Measurements from ENCODE around the gene BCAS2.

BCAS2 gene

DNA sequence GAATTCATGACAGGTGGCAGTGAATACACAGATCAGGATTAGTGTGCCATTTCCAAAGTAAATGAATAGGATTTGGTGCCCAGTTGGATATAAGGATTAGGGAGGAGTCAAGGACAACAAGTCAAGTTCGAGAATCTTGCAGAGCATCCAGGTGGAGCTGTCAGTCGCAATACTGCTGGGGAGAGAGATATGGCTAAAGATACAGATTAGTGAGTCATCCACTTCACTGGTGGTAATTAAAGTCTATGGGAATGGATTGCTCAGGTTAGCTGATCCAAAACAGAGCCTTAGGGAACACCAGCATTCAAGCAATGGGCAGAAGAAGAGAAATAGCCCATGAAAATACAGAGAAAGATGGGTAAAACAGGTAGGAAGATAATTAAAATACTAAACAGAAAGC lies 26.8 kb downstream of the BCAS2 start:
- DNase-seq = no peak

- no peak for DNase-seq
Observed at GRCh38 chr1:114552106-114552639, 29.2 kb downstream of the BCAS2 start.

DNA sequence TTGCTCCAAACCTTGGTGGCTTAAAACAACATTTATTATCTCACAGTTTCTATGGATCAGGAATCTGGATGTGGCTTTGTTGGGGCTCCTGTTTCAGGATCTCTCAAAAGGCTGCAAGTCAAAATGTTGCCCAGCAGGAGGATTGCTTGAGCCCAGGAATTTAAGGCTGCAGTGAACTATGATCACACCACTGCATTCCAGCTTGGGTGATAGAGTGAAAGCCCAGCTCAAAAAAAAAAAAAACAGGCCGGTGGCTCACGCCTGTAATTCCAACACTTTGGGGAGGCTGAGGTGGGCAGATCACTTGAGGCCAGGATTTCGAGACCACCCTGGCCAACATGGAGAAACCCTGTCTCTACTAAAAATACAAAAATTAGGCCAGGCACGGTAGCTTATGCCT lies 30.0 kb downstream of the BCAS2 start:
- no peak for DNase-seq

DNA sequence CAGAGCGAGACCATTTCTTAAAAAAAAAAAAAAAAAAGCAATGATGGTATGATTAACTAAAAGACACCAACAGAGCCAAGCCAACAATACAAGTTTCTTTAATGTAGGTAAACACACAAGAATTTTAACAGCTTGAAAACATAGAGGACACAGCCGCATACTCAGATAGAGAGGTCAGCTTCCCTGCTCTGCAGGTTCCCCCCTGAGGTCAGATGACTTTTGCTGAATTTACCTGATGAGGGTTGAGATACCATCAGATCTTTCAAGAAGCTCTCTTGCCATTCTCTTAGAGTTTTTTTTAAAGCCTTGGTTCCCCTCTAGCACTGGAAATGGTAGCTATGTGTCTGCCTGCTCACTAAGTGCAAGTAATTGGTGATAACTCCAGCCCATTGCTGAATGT lies 31.1 kb downstream of the BCAS2 start:
- no peak for DNase-seq

GRCh38 chr1:114549137-114549536 lies 32.3 kb downstream of the BCAS2 start:
- no peak for DNase-seq

DNA sequence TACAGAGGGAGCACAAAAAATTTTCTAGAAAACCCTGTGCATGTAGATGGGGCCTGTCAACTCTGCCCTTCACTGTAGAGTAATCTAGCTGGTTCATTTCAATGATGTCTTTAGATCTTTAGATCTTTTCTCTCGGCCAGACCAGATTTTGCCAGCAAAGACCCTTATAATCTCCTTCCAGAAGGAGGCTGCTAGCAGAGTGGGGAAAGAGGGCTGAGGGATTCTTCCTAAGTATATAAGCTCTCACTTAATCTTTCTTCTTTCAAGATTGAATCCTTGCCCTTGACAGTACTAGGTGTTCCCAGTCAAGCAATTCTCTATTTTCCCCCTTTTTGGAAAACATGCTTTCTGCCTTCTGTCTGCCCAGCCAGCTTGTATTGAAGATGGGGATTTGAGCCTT lies 34.3 kb downstream of the BCAS2 start:
- no peak for DNase-seq

DNA sequence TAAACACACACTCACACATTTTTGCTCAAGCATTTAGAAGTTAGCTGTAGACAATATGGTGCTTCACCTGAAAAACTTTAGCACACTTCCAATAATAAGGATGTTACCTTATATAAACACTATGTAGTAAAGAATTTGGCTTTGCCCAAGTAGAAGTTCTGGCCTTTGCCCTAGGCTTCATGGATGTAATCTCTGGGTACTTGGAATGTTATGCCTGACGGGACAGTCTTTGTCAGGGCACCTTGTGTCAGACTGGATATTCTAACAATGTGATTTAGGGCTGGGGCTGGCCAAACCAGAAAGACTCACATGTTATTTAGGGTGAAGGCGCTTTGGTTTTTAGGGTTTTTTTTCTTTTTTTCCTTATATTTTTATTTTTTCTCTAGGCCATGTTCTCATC lies 35.6 kb downstream of the BCAS2 start:
- DNase-seq = no peak

DNA sequence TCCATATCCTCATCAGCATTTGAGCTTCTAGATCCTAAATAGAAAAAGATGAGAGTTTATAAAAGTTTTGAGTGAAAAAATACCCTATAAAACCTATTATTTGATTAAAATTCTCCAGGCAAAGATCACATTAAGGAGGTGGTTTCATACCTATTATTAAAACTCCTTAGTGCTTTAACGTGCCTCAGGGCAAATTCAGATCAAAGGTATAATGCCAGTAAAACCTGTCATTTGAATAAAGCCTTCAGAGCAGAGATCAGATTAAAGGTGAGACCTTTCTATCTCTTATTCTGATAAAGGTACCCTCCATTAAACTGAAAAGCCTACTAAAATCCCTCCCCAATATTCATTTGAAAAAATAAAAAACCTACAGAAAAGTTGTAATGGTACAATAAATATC lies 36.1 kb downstream of the BCAS2 start:
- DNase-seq = no peak

DNA sequence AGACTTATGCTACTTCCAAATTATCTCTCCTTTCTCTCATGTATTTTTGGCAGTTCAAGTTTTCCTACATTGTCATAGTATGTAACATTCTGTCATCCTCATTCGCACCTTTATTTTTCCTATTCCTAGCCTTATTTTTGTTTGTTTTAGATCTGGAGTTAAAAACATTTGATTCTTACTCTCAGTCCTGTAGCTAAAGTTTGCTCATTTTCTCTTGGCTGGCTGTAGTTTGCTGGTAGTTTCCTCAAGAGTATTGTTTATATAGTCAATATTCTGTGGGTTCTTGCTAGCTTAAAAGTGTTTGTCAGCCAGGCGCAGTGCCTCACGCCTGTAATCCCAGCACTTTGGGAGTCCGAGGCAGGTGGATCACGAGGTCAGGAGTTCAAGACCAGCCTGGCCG lies 40.6 kb downstream of the BCAS2 start:
- no peak for DNase-seq

DNA sequence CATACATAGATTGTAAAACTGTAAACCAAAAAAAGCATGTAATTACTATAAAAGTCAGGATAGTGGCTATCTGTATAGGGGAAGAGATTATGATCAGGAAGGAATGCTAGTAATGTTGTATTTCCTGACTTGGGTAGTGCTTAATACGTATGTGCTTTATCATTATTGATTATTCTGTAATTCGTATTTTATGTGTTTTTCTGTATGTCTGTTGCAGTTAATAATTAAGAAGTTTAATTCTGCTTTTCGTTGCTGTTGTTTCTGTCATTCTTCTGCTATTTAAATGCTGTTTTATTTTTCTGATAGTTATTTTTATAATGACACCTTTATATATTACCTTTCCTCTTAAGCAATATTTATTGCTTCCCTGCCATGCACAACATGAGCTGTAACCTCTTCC lies 41.1 kb downstream of the BCAS2 start:
- DNase-seq = no peak

- no peak for DNase-seq
Observed at GRCh38 chr1:114536043-114536442, 45.4 kb downstream of the BCAS2 start.

- no peak for DNase-seq
Observed at GRCh38 chr1:114535401-114535800, 46.0 kb downstream of the BCAS2 start.

- DNase-seq = no peak
Observed at GRCh38 chr1:114531094-114531493, 50.3 kb downstream of the BCAS2 start.

- DNase-seq = no peak
Observed at GRCh38 chr1:114530224-114530623, 51.2 kb downstream of the BCAS2 start.

GRCh38 chr1:114524944-114525343 lies 56.5 kb downstream of the BCAS2 start:
- no peak for DNase-seq

- DNase-seq = no peak
Observed at GRCh38 chr1:114522264-114522575, 59.2 kb downstream of the BCAS2 start.

- no peak for DNase-seq
Observed at GRCh38 chr1:114521396-114522263, 59.8 kb downstream of the BCAS2 start.

Measured in bone marrow (tissue), 2 donors.